Transverse colon (tissue), 4 donors: Measurements from ENCODE around the gene MSI2. TPM values are rescaled to one million over a fixed set of nuclear protein-coding genes. Genes with fewer than 3 reads are reported as not detected.

ENCODE experiments used
- DNase-seq: peaks from one replicate; pipeline ENCODE4 v3.0.0-alpha.2; 2019
- H3K27ac ChIP-seq, 4 donors: fragments of 200-600 bp; sonication (generic); 2 replicates each; pipeline ENCODE4 v1.5.1; 2016 to 2018; ENCODE audit warnings: inconsistent platforms in 4 of 4
- H3K27me3 ChIP-seq: fragments of 200-600 bp; sonication (generic); 2 replicates; pipeline ENCODE4 v1.5.1; 2017; ENCODE audit warnings: inconsistent platforms
- H3K36me3 ChIP-seq, 4 donors: fragments of 200-600 bp; sonication (generic); 2 replicates each; pipeline ENCODE4 v1.5.1; 2017 to 2019; ENCODE audit warnings: inconsistent platforms in 4 of 4
- H3K4me1 ChIP-seq, 4 donors: fragments of 200-600 bp; sonication (generic); 2 replicates each; pipeline ENCODE4 v1.5.1; 2017 to 2020; ENCODE audit warnings: inconsistent platforms in 4 of 4
- H3K4me3 ChIP-seq, 4 donors: fragments of 200-600 bp; sonication (generic); 1 replicate in 1 of 4; 2 replicates in 3 of 4; pipeline versions ENCODE4 v1.5.1 to v1.6.1; 2017 to 2019; ENCODE audit warnings: inconsistent platforms in 4 of 4
- H3K9me3 ChIP-seq, 2 donors: fragments of 200-600 bp; sonication (generic); 2 replicates each; pipeline ENCODE4 v1.5.1; 2017 to 2019; ENCODE audit warnings: inconsistent platforms in 2 of 2
- EP300 ChIP-seq: sonication (generic); formaldehyde crosslinking; IDR thresholded peaks from one replicate; pipeline ENCODE4 v1.6.1; 2017; ENCODE audit warnings: antibody characterized with exemption, low read depth
- POLR2A ChIP-seq: fragments of 450-650 bp; IDR thresholded peaks from one replicate; pipeline ENCODE4 v1.6.1; 2016; ENCODE audit warnings: antibody characterized with exemption, mild to moderate bottlenecking, moderate library complexity
- POLR2AphosphoS5 ChIP-seq, 3 donors: sonication (generic); formaldehyde crosslinking; IDR thresholded peaks; one replicate each; pipeline ENCODE4 v1.6.1; 2016; ENCODE audit warnings: antibody characterized with exemption in 3 of 3
- WGBS, 2 donors: methylation state at CpG; one replicate each; pipeline ENCODE4 v1.1.5; 2018; ENCODE audit warnings: low coverage in 1 of 2; 5-methylcytosine and 5-hydroxymethylcytosine counted together
- in situ Hi-C, 4 donors: fragments of 200-750 bp; cut with MboI; loops; one replicate each; pipeline versions ENCODE4 v1.15.0 to v1.15.1; 2017; ENCODE audit warnings: low sequenced_read_pairs in 3 of 4, low pct_ligation_motif_present in 1 of 4, low pct_unique_long_range_greater_than_20kb in 1 of 4
- intact Hi-C: fragments of 100-400 bp; cut with DNase I; formaldehyde crosslinking; loops from one replicate; pipeline ENCODE4 v1.15.1; 2023; ENCODE audit warnings: low total_unique reads
- total RNA-seq, 4 donors: library from RNA; depleted of rRNA; stranded (reverse); fragments of >200 nt; gene quantifications; one replicate each; pipeline ENCODE4 v1.1.0, GENCODE V29; 2016
- TF ChIP-seq, protein P1 (sequence below), 5 experiments: fragments of 200-600 bp in 3 of 5; fragments of 450-650 bp in 2 of 5; sonication (generic) in 3 of 5; IDR thresholded peaks; 1 replicate in 2 of 5; 2 replicates in 3 of 5; pipeline ENCODE4 v1.5.1; 2016 to 2017; ENCODE audit warnings: antibody characterized with exemption in 5 of 5, inconsistent platforms in 3 of 5, mild to moderate bottlenecking in 2 of 5, moderate library complexity in 1 of 5

The MSI2 gene
- total RNA-seq, 4 donors from 2014 or later: 20.6 to 36.0 (median 29.3) TPM

DNA sequence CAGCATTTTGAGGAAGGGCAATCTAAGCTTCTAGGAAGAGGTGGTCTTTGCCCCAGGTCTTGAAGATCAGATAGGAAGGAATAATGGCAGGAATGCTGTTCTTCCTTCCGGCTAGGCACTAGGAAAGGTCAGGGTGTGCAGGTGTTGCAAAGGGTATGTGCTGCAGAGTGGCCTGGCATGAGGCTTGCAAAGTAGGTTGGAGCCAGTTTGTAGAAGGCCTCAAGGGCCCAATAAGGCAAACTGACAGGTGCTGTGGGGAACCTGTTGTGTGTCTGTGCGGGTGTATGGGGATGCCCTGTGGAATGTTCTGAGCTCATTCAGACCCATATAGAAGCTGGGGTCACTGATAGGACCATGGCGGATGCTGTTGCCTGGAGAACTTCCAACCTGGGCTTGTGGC lies 12.7 kb downstream of the MSI2 start:
- no peak for DNase-seq
- in situ Hi-C loops: loop anchor here in 1 of 4 donors (25.0 kb wide), 1 partner anchor 143 kb away; no protein-coding TSS in a partner anchor
- peaks cover 0 to 8% (median 0%) of the 10 kb centered on the region in 4 donors for H3K36me3 ChIP-seq
- H3K9me3 ChIP-seq: no peaks in the 10 kb centered on the region
- H3K4me1 ChIP-seq: no peaks in the 10 kb centered on the region
- H3K4me3 ChIP-seq: no peak overlapping the region
- H3K27me3 ChIP-seq: no peaks in the 10 kb centered on the region
- TF ChIP-seq POLR2A (no peak), POLR2AphosphoS5 (IDR thresholded peaks at IDR 0.05) (no peak), EP300 (no peak)
- TF ChIP-seq, protein P1, sequence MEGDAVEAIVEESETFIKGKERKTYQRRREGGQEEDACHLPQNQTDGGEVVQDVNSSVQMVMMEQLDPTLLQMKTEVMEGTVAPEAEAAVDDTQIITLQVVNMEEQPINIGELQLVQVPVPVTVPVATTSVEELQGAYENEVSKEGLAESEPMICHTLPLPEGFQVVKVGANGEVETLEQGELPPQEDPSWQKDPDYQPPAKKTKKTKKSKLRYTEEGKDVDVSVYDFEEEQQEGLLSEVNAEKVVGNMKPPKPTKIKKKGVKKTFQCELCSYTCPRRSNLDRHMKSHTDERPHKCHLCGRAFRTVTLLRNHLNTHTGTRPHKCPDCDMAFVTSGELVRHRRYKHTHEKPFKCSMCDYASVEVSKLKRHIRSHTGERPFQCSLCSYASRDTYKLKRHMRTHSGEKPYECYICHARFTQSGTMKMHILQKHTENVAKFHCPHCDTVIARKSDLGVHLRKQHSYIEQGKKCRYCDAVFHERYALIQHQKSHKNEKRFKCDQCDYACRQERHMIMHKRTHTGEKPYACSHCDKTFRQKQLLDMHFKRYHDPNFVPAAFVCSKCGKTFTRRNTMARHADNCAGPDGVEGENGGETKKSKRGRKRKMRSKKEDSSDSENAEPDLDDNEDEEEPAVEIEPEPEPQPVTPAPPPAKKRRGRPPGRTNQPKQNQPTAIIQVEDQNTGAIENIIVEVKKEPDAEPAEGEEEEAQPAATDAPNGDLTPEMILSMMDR (IDR thresholded peaks at IDR 0.05): no peak
- intact Hi-C loops: no loop called here
- H3K27ac ChIP-seq: no peak overlapping the region
- WGBS, 2 donors: 83 to 96% methylated on average over 1 to 3 of the region's 3 CpGs

DNA sequence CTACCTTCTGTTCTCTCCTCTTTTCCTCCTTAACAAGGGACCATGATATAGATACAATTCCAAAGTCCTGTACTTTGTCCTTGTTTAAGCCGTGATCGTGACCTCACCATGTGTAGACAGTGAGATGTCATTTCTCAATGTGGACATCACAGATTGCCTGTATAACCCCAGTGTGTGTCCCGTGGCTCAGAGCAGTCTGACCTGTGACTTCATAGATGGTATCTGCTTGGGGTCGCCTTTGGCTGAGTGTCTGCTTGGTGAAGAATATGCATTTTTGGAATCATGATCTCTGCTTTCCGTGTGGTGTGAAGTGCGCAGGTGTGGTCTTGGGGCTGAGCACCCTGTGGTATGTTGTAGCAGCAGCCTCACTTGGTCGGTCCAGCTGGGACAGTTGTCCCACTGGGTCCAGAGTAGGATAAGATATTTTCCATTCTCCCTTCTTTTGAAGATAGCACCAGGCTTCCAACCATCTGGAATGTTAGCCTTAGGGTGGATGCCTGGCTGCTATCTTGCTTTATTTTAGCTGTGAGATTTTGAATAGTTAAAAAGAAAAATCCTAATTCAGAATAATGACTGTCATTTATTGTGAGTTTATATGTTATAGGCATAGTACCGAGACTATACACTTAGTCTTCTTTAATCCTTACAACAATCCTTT lies 13.4 kb downstream of the MSI2 start:
- Histone ChIP-seq H3K4me1 (no peaks in the 10 kb centered on the region), H3K36me3 (peaks cover 0 to 5% (median 0%) of the 10 kb centered on the region in 4 donors), H3K27me3 (no peaks in the 10 kb centered on the region), H3K4me3 (no peak overlapping the region), H3K9me3 (no peaks in the 10 kb centered on the region), H3K27ac (no peak overlapping the region)
- in situ Hi-C loops (loop anchor here in 1 of 4 donors (25.0 kb wide), 1 partner anchor 143 kb away; no protein-coding TSS in a partner anchor), intact Hi-C loops (no loop called here)
- 85 to 96% methylated on average over 2 to 8 of the region's 8 CpGs for WGBS, 2 donors
- DNase-seq: no peak
- no peak for TF ChIP-seq POLR2A

DNA sequence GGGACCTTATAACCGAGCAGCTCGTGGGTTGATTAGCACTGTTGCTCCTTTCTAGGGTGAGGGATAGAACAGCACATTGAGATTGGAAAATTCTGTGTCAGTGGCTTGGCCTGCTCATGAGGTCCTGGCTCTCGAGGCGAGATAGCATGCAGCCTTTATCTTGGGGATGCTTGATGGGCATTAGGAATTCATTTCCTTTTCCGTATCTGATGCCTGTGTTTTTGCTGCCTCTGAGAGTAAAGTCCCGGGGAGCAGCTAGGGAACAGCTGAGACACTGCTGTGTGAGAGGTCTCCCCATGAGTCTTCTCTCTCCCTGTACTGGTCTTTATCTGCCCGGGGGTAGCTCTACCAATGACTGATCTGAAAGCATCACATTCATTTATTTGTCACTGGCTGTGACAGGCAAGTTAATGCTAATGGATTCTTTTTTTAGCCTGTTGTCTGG lies 14.5 kb downstream of the MSI2 start:
- WGBS, 2 donors: 69 to 90% methylated on average over 2 to 7 of the region's 7 CpGs
- intact Hi-C loops: no loop called here
- Histone ChIP-seq H3K36me3 (peaks cover 0 to 4% (median 0%) of the 10 kb centered on the region in 4 donors), H3K27me3 (no peaks in the 10 kb centered on the region), H3K4me3 (no peak overlapping the region), H3K4me1 (no peaks in the 10 kb centered on the region), H3K27ac (no peak overlapping the region), H3K9me3 (no peaks in the 10 kb centered on the region)
- in situ Hi-C loops: loop anchor here in 1 of 4 donors (25.0 kb wide), 1 partner anchor 141 kb away; no protein-coding TSS in a partner anchor
- no peak for DNase-seq
- TF ChIP-seq, protein P1 (IDR thresholded peaks at IDR 0.05): no peak
- TF ChIP-seq EP300 (no peak), POLR2A (no peak), POLR2AphosphoS5 (IDR thresholded peaks at IDR 0.05) (no peak)

DNA sequence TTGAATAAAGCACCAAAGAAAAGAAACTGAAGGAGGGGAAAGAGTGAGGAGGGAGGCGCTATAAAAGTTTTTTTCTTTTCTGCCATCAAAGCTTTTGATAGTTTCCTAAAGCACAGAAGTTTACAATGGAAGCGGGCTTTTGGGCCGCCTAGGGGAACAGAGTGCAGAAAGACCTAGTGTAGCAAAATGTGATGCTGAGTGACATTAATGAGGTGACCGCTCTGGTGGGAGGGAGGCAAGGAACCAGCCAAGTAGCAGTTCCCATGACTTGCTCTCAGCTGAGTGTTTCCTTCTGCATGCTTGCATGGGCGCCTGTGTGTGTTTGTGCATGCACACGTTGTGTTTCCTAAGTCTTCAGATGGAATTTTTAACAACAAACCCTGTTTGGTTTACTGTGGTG lies 15.5 kb downstream of the MSI2 start:
- no peaks in the 10 kb centered on the region for H3K27me3 ChIP-seq
- no peak for TF ChIP-seq EP300
- TF ChIP-seq, protein P1 (IDR thresholded peaks at IDR 0.05): no peak
- no peaks in the 10 kb centered on the region for H3K4me1 ChIP-seq
- in situ Hi-C loops (loop anchor here in 1 of 4 donors (25.0 kb wide), 1 partner anchor 140 kb away; no protein-coding TSS in a partner anchor), intact Hi-C loops (no loop called here)
- no peak overlapping the region for H3K4me3 ChIP-seq
- H3K27ac ChIP-seq: no peak overlapping the region
- DNase-seq: no peak
- H3K36me3 ChIP-seq: peaks cover 0 to 4% (median 0%) of the 10 kb centered on the region in 4 donors
- WGBS, 2 donors: 91 to 92% methylated on average over 5 to 6 of the region's 6 CpGs
- H3K9me3 ChIP-seq: no peaks in the 10 kb centered on the region
